Amygdala (tissue), 56 donors: Measurements from ENCODE around the gene LRMDA.

Source experiments
- DNase-seq, 56 donors: peaks; one replicate each; lab custom pipeline; 2025; lab: John Stamatoyannopoulos, UW

The LRMDA gene

DNA sequence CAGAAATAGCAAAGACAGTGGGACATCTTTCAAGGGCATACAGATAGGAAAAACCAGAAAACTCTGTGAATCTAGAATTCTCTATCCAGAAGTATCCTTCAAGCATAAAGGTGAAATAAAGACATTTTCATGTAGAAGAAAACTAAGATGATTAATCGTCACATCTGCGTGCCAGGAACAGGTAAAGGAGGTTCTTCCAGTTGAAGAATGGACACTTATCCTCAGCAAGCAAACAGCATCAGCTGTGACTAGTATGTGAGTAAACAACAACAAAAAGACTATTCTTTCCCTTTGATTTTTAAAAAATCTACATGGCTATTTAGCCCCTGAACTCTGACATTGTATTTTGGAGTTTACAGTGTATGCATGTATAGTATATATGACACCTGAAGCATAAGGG lies 124.9 kb downstream of the LRMDA start:
- DNase-seq: no peak

DNA sequence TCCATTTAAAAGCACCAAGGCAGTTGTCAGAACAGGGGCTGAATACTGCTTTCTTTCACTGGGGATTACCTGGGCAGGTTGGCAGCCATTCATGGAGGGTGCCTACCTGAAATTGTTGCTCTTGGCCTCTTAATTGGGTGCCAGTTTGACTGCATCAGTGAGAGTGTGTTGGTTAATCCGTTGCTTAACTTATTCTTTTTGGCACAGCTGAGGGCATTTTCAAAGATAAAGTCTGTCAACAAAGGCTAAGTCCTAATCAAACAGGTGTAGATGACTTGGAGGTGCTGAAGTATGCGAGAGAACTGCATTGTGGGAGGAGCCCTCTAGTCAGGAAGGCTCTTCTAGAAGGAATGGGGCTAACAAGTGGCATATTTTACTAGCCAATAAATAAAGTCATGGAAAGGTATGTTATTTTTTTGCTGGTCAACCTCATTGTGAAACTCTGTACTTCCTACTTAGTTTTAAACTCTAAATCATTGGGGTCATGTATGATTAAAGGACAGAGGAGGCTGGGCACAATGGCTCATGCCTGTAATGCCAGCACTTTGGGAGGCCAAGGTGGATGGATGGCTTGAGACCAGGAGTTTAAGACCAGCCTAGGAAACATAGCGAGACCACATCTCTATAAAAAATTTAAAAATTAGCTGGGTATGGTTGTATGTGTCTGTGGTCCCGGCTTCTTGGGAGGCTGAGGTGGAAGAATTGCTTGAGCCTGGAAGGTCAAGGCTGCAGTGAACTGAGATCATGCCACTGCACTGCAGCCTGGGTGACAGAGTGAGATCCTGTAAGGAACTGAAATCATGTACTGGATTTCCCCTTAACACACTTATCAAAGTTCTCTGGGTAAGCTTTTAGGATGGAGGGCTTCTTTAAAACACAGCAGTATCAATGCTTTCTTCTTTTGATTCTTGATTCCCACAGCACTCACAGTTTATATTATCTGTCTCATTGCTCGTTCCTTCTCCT lies 134.1 kb downstream of the LRMDA start:
- DNase-seq: no peak

DNA sequence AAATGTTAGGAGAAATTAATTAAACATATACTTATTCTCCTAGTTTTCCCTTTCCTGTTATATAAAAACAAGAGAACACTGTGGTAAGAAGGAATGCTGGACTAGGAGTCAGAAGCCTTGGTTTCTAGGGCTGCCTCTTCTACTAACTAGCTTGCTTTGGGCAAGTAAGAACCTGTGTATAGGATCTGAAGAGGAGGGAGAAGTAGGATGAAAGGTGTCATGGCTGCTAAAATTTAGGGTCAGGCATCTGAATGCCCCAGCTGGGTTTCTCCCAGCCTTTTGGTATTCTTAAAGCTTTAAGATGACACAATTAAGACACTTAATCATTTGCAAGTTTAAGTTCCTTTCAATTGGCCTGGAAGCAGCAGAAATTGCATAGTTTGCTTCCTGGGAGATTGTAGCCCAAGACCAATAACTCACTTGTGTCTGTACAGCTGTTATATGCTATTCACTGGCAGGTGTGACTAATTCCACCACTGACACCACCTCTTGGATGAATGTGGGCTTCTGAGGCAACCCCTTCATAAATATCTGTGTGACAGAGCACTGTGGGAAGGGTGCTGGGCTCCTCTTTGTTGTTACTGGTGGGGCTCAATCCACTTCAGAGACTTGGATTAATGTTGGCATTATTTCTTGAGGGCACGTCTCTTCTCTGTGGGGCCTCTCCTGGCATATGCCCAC lies 137.2 kb downstream of the LRMDA start:
- no peak for DNase-seq

DNA sequence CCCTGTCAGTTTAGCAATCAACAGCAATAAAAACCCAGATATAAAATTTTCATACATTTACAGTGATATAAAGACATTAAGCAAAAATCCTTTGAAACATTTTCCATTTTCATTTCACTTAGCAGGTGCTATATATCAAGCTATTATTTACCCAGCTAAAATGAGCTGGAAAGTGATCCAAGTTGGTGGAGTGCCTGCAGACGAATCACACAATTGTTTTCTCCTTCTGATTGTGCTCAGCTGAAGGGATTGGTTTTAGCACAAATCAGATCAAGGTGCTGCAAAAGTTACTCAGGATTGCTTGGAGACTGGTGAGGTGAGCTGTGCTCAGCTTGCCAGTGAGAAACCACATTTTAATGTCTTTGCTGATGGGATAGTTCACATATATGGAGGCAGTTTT lies 138.1 kb downstream of the LRMDA start:
- no peak for DNase-seq

DNA sequence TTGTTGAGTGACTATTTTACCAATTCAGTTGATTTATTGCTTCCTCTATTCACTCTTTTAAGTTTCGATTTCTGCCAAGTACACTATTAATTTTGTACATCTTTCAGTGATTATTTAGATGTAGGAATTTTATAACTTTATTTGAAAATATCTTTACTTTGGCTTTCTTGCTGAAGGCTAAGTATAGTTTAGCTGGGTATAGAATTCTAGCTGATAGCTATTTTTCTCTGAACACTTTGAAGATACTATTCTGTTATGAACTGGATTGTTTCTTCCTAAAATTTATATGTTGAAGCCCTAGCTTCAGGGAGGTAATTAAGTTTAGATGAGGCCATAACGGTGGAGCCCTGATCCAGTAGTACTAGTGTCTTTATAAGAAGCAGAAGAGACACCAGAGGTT lies 141.1 kb downstream of the LRMDA start:
- no peak for DNase-seq

DNA sequence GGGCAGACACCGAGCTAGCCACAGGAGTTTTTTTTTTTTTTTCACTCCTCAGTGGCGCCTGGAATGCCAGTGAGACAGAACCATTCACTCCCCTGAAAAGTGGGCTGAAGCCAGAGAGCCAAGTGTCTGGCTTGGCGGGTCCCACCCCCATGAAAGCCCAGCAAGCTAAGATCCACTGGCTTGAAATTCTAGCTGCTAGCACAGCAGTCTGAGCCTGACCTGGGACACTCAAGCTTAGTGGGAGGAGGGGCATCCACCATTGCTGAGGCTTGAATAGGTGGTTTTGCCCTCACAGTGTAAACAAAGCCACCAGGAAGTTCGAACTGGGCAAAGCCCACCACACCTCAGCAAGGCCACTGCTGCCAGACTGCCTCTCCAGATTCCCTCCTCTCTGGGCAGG lies 144.5 kb downstream of the LRMDA start:
- no peak for DNase-seq

DNA sequence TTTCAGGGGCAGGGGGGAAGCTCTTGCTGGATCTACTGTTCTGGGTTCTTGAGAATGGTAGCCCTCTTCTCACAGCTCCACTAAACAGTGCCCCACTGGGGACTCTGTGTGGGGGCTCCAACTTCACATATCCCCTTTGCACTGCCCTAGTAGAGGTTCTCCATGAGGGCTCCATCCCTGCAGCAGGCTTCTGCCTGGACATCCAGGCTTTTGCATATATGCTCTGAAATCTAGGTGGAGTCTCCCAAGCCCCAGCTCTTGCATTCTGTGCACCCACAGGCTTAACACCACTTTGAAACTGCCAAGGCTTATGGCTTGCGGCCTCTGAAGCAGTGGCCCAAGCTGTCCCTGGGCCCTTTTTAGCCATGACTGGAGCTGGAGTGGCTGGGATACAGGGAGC lies 150.7 kb downstream of the LRMDA start:
- DNase-seq: no peak

DNA sequence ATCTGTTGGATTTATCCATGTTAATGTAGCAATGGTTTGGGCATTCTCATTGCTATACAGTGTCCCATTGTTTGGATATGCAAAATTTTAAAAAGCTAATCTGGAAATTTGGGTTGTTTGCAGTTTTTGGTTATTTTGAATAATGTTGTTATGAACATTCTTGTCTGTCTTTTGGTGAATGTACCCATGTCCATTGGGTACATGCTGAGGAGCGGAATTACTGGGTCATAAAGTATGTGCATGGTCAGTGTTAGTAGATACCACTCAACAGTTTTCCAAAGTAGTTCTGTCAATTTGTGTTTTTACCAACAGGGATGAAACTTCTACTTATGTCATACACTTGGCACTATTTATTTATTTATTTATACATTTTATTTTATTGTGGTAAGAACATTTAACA lies 153.9 kb downstream of the LRMDA start:
- DNase-seq: no peak

DNA sequence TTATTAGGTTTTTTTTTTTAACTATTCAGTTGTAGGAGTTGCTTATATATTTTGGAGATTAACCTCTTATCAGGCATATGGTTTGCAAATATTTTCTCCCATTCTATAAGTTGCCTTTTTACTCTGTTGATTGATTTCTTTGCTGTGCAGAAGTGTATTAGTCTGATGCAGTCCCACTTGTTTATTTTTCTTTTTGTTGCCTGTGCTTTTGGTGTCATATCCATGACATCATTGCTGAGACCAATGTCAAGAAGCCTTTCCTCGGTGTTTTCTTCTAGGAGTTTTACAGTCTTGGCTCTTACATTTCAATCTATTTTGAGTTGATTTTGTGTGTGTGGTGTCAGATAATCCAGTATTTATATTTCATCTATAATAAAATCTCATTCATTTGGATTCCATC lies 155.4 kb downstream of the LRMDA start:
- no peak for DNase-seq

DNA sequence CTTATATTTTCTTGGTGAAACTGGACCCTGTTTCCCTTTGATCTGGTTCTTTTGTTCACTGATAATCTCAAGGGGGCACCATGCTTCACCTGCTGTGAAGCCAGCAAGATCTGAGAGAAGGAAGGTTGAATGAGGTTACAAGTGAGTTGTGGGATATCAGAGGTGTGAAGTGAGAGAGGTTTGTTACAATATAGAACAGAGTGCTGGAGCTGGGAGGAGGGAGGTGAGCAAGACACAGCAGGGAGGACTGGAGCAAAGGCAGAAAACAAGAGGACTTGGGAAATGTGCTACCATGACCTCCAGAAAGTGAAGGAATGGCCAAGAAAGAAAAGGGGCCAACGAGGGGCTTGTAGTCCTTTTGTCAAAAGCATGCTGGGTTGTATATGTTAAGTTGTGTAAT lies 156.6 kb downstream of the LRMDA start:
- DNase-seq: no peak

DNA sequence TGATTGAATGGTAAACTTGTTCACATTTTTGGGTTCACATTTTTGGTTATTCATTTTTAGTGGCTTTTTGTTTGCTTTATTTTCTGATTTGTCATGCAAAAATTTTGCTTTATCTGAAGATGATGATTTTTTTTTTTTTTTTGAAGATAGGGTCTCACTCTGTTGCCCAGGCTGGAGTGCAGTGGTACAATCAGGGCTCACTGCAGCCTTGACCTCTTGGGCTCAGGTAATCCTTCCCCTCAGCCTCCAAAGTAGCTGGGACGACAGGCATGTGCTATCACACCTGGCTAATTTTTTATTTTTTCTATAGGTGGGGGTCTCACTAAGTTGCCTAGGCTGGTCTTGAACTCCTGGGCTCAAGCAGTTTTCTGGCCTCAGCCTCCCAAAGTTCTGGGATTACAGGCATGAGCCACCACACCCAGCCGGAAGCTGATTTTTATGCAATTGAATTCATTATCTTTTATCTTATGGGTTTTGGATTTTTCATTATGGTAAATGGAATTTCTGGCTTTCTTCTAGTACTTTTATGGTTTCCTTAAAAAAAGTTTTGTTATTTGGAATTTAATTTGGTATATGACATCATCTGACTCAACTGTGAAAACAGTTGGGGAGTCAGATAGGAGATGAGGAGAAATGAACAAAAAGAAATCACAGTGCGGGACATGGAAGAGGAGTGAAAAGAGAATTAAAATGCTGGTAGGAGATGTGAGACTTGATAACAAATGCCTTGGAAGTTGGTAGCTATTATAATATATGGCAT lies 158.7 kb downstream of the LRMDA start:
- no peak for DNase-seq

DNA sequence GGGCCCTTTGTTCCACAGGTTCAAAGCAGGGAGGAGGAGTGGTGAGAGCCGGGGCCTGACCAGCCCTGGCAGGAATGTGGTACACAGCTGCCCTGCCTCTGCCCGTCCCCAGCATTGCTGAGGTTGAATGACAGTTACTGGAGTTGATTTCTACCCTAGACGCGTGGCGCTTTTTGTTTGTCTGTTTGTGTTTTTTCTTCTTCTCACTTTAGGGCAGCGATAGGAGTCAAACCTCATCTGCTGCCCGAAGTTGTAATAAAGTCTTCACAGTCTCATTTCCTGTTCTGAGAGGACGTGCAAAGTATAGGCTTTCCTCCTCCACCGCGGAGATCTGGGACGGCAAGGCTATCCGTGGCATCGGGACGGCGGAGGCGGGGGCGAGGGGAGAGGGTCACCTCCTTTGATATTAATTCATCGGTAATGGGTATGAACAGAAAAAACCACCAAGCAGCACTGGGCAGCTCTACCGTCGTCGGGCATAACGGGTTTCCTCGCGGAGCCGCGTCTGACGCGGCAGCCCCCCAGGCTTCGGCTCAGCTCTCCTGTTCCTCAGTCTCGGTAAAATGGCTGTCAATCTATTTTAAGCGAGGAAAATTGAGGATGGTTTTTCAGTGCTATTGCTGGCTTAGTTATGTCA lies 160.8 kb downstream of the LRMDA start:
- no peak for DNase-seq

DNA sequence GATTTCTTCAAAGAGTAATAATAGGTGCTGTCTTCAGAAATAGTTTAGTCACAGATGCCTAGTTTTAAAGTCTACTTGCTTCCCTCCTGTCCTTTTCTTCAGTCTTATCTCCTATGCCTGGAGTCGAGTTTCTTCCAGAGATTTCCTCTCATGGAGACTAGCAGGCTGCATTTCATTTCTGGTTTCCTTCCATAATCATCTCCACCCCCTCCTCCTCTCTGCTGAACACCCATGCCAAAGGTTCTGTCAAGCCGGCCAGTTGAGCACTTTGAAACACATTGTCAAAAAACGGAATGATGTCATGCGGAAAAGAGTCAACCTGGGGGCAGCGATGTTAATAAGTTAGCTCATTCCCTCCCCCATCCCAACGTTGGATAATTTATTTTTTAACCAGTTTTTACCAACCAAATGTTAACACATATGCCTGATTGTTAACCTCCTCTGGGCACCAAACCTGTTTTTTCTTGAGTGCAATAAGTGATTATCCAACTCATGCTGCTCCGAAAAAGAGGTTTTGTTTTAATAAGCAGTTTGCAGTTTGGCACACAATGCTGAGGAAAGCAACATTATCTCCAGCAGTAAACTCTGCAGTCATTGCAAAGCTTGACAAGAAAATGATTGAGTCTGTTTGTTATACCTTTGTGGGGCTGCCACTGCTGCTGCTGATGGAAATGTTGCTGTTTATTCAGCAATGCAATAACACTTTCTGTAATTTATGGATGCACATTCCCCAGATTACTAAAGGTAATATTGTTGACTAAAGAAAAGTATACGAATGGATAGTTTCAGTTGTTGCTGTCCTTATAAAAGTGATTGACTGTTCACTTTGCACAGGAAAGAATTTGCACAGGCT lies 161.6 kb downstream of the LRMDA start:
- DNase-seq: no peak

DNA sequence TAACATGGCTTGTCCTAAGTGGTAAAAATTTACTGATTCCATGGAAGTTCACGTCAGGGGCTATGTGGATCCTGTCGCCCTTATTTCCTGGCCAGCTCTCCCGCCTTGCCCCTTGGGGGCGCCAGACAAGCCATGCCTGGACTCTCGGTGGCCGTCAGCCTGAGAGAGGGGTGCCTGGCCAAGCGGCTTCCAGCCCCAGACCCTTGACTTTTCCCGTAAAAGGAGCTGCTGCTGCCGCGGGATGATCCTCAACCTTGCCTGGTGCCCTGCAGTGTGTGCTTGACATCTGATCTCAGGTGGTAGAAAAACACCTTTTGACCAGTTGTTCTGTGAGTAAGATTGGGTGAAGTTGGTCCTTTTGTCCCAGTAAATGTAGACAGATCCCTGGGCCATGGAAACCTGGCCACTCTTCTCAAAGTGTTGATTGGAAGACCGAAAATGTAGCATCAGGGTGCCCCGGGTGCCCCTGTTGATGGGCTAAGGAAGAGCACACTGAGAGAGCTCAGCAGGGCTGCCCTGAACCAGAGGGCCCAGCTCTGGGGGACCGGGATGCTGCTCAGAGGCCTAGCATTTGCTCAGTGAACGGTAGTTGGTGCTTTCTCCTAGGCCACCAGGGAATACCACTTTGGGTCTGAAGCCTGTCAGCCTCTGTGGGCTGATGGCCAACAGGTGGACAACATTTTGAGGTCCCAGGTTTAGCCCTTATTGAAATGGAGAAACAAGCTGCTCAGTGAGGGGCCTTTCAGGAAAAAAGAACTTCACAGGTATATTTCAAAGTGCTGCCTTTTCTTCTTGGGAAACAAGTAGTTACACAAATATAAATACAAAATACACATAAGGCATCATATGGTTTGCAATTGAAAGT lies 162.5 kb downstream of the LRMDA start:
- no peak for DNase-seq

DNA sequence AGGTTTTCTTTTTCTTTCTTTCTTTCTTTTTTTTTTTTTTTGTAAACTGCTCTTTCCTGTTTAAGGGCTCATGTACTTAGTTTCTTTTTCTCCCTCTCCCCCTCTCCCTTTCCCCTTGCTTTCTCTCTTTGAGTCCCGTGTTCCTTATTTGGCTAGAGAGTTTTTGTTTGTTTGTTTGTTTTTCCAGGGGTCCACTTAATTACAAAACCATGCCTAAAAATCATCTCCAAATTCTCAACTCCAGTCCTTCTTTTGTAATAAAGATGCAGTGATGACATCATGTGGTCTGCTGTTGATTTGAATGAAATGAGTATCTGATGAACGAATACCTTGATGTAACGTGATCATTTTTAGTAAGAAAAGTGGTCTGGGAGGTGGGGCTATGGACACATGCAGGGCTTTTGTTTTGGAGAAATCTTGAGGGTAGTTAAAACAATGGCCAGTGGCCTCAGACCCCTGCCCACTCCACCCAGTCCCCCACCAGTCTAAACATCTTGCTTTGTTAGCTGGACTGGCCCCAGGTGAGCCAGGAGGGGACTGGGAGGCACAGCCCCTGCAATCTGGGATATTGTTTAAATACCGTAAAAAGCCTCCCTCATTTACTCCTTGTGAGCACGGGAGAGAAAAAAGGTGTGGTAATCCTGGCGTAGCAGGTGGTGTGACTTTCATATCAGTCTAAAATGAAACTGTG lies 165.7 kb downstream of the LRMDA start:
- DNase-seq: no peak

DNA sequence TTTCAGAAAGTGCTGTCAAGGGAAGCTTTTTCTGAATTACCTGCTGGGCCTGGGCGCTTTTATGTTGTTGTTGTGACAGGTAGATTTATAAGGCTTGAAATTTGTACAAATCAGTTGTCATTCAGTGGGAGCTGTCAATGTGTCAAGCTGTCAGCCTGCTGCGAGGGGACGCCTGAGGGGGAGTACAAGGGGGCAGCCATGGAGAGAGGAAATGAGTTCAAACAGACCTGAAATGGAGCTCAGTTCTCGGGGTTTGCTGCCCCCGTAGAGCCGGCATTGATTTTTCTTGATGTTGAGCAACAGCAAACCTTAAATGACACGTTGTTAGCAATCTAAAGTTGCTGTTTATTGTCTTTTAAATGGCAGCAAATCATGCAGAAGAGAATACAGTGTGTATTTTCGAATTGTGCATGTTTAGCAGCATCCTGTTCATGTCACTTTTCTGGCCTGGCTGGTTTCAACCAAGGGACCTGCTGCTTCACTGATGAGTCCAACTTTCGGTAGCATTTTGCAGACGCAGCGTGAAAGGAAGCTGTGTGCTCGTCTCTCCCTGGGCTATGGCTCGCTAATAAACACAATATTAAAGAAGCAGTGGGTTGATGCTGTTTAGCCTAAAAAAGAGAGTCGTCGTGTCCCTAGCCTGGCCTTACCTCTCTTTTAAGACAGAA lies 166.5 kb downstream of the LRMDA start:
- DNase-seq: no peak

DNA sequence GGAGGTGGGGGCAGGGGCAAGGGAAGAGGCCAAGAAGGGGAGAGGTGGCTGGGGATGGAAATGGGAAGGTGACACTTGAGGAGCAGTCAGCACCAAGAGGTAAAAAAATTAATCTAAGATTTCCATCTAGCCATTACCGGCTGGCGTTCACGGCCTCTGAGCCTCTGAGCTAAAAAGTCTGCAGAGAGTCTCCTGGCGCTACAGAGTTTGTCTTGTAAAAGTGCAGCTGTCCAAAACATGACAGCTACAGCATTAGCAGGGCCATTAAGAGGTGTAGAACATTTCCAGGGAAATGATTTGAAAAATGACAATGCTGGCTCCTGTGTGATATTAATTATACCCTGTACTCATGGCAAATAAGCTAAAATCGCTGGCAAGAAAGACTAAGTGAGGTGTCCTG lies 167.6 kb downstream of the LRMDA start:
- DNase-seq: no peak
